Transverse colon (tissue), 4 donors: ENCODE data around the gene RPA1. TPM values are rescaled to one million over a fixed set of nuclear protein-coding genes. Genes with fewer than 3 reads are reported as not detected.

Experiments
- DNase-seq: peaks from one replicate; pipeline ENCODE4 v3.0.0-alpha.2; 2019
- H3K27ac ChIP-seq, 4 donors: fragments of 200-600 bp; sonication (generic); 2 replicates each; pipeline ENCODE4 v1.5.1; 2016 to 2018; ENCODE audit warnings: inconsistent platforms in 4 of 4
- H3K27me3 ChIP-seq: fragments of 200-600 bp; sonication (generic); 2 replicates; pipeline ENCODE4 v1.5.1; 2017; ENCODE audit warnings: inconsistent platforms
- H3K36me3 ChIP-seq, 4 donors: fragments of 200-600 bp; sonication (generic); 2 replicates each; pipeline ENCODE4 v1.5.1; 2017 to 2019; ENCODE audit warnings: inconsistent platforms in 4 of 4
- H3K4me1 ChIP-seq, 4 donors: fragments of 200-600 bp; sonication (generic); 2 replicates each; pipeline ENCODE4 v1.5.1; 2017 to 2020; ENCODE audit warnings: inconsistent platforms in 4 of 4
- H3K4me3 ChIP-seq, 4 donors: fragments of 200-600 bp; sonication (generic); 1 replicate in 1 of 4; 2 replicates in 3 of 4; pipeline versions ENCODE4 v1.5.1 to v1.6.1; 2017 to 2019; ENCODE audit warnings: inconsistent platforms in 4 of 4
- H3K9me3 ChIP-seq, 2 donors: fragments of 200-600 bp; sonication (generic); 2 replicates each; pipeline ENCODE4 v1.5.1; 2017 to 2019; ENCODE audit warnings: inconsistent platforms in 2 of 2
- CTCF ChIP-seq, 5 experiments: fragments of 200-600 bp in 3 of 5; fragments of 450-650 bp in 2 of 5; sonication (generic) in 3 of 5; IDR thresholded peaks; 1 replicate in 2 of 5; 2 replicates in 3 of 5; pipeline ENCODE4 v1.5.1; 2016 to 2017; ENCODE audit warnings: antibody characterized with exemption in 5 of 5, inconsistent platforms in 3 of 5, mild to moderate bottlenecking in 2 of 5, moderate library complexity in 1 of 5
- EP300 ChIP-seq: sonication (generic); formaldehyde crosslinking; IDR thresholded peaks from one replicate; pipeline ENCODE4 v1.6.1; 2017; ENCODE audit warnings: antibody characterized with exemption, low read depth
- POLR2A ChIP-seq: fragments of 450-650 bp; IDR thresholded peaks from one replicate; pipeline ENCODE4 v1.6.1; 2016; ENCODE audit warnings: antibody characterized with exemption, mild to moderate bottlenecking, moderate library complexity
- POLR2AphosphoS5 ChIP-seq, 3 donors: sonication (generic); formaldehyde crosslinking; IDR thresholded peaks; one replicate each; pipeline ENCODE4 v1.6.1; 2016; ENCODE audit warnings: antibody characterized with exemption in 3 of 3
- WGBS, 2 donors: methylation state at CpG; one replicate each; pipeline ENCODE4 v1.1.5; 2018; ENCODE audit warnings: low coverage in 1 of 2; 5-methylcytosine and 5-hydroxymethylcytosine counted together
- in situ Hi-C, 4 donors: fragments of 200-750 bp; cut with MboI; loops; one replicate each; pipeline versions ENCODE4 v1.15.0 to v1.15.1; 2017; ENCODE audit warnings: low sequenced_read_pairs in 3 of 4, low pct_ligation_motif_present in 1 of 4, low pct_unique_long_range_greater_than_20kb in 1 of 4
- intact Hi-C: fragments of 100-400 bp; cut with DNase I; formaldehyde crosslinking; loops from one replicate; pipeline ENCODE4 v1.15.1; 2023; ENCODE audit warnings: low total_unique reads
- total RNA-seq, 4 donors: library from RNA; depleted of rRNA; stranded (reverse); fragments of >200 nt; gene quantifications; one replicate each; pipeline ENCODE4 v1.1.0, GENCODE V29; 2016

RPA1 gene
- total RNA-seq, 4 donors from 2014 or later, result 6.4 to 160 (median 23.9) TPM

GRCh38 chr17:1882836-1883235 lies 53.0 kb downstream of the RPA1 start:
- no peaks in the 10 kb centered on the region for H3K27me3 ChIP-seq
- DNase-seq, result no peak
- intact Hi-C loops, result no loop called here
- H3K9me3 ChIP-seq, result no peaks in the 10 kb centered on the region
- H3K27ac ChIP-seq, result no peak overlapping the region
- WGBS, 2 donors, result 74 to 100% methylated on average over 2 to 10 of the region's 10 CpGs
- TF ChIP-seq CTCF (IDR thresholded peaks at IDR 0.05) (peak; percentile 35 to 49 (median 44)), EP300 (no peak), POLR2A (no peak), POLR2AphosphoS5 (IDR thresholded peaks at IDR 0.05) (no peak)
- no peak overlapping the region for H3K4me3 ChIP-seq
- H3K4me1 ChIP-seq, result no peaks in the 10 kb centered on the region
- in situ Hi-C loops, result loop anchor here in 1 of 4 donors (25.0 kb wide), 1 partner anchor 404 kb away; no protein-coding TSS in a partner anchor
- peaks cover 0 to 61% (median 20%) of the 10 kb centered on the region in 4 donors for H3K36me3 ChIP-seq

- intact Hi-C loops, result no loop called here
- Histone ChIP-seq H3K9me3 (no peaks in the 10 kb centered on the region), H3K36me3 (peaks cover 0 to 58% (median 20%) of the 10 kb centered on the region in 4 donors), H3K4me1 (no peaks in the 10 kb centered on the region), H3K27me3 (no peaks in the 10 kb centered on the region), H3K4me3 (no peak overlapping the region), H3K27ac (no peak overlapping the region)
- in situ Hi-C loops, result loop anchor here in 1 of 4 donors (25.0 kb wide), 1 partner anchor 404 kb away; no protein-coding TSS in a partner anchor
- 94 to 96% methylated on average over 11 to 16 of the region's 16 CpGs for WGBS, 2 donors
- no peak for DNase-seq
- TF ChIP-seq POLR2AphosphoS5 (IDR thresholded peaks at IDR 0.05), result no peak
These were observed 53.7 kb downstream of the RPA1 start for GRCh38 chr17:1883536-1883935.

GRCh38 chr17:1888741-1889140 lies 58.9 kb downstream of the RPA1 start:
- TF ChIP-seq EP300, result no peak
- TF ChIP-seq POLR2AphosphoS5 (IDR thresholded peaks at IDR 0.05), result no peak
- TF ChIP-seq POLR2A, result no peak
- no peak for TF ChIP-seq CTCF (IDR thresholded peaks at IDR 0.05)
- Histone ChIP-seq H3K27ac (no peak overlapping the region), H3K4me3 (no peak overlapping the region), H3K36me3 (peaks cover 0 to 61% (median 14%) of the 10 kb centered on the region in 4 donors), H3K27me3 (no peaks in the 10 kb centered on the region), H3K9me3 (no peaks in the 10 kb centered on the region), H3K4me1 (no peaks in the 10 kb centered on the region)
- DNase-seq, result no peak
- in situ Hi-C loops (loop anchor here in 1 of 4 donors (25.0 kb wide), 1 partner anchor 399 kb away; no protein-coding TSS in a partner anchor), intact Hi-C loops (no loop called here)
- WGBS, 2 donors, result 93% methylated on average over 3 to 14 of the region's 14 CpGs

- Histone ChIP-seq H3K4me1 (no peaks in the 10 kb centered on the region), H3K36me3 (peaks cover 0 to 41% (median 9%) of the 10 kb centered on the region in 4 donors), H3K27ac (no peak overlapping the region), H3K9me3 (no peaks in the 10 kb centered on the region), H3K27me3 (no peaks in the 10 kb centered on the region), H3K4me3 (no peak overlapping the region)
- no peak for DNase-seq
- in situ Hi-C loops, result loop anchor here in 1 of 4 donors (25.0 kb wide), 1 partner anchor 396 kb away; no protein-coding TSS in a partner anchor
- TF ChIP-seq POLR2AphosphoS5 (IDR thresholded peaks at IDR 0.05), result no peak
- no peak for TF ChIP-seq POLR2A
- no peak for TF ChIP-seq CTCF (IDR thresholded peaks at IDR 0.05)
- no peak for TF ChIP-seq EP300
- 78 to 86% methylated on average over 10 to 15 of the region's 15 CpGs for WGBS, 2 donors
- intact Hi-C loops, result no loop called here
These were observed 61.1 kb downstream of the RPA1 start for GRCh38 chr17:1890758-1891450.
